Ishikawa (cell line): ENCODE data around the gene STK11IP.

Experiments
- CEBPB ChIP-seq: IDR thresholded peaks from 2 replicates; pipeline ENCODE4 v1.6.1; 2012
- CREB1 ChIP-seq: IDR thresholded peaks from 2 replicates; pipeline ENCODE4 v1.6.1; 2012; ENCODE audit warnings: low read depth
- EGR1 ChIP-seq: IDR thresholded peaks from 2 replicates; pipeline ENCODE4 v1.6.1; 2012
- EP300 ChIP-seq: IDR thresholded peaks from 2 replicates; pipeline ENCODE4 v1.6.1; 2012; ENCODE audit warnings: borderline replicate concordance
- FOXM1 ChIP-seq: IDR thresholded peaks from 2 replicates; pipeline ENCODE4 v1.6.1; 2012; ENCODE audit warnings: low read depth, borderline replicate concordance
- NFIC ChIP-seq: IDR thresholded peaks from 2 replicates; pipeline ENCODE4 v1.6.1; 2012
- RAD21 ChIP-seq: IDR thresholded peaks from 2 replicates; pipeline ENCODE4 v1.6.1; 2012; ENCODE audit warnings: low read depth
- TAF1 ChIP-seq: IDR thresholded peaks from 2 replicates; pipeline ENCODE4 v1.6.1; 2012; ENCODE audit warnings: low read depth, mild to moderate bottlenecking
- TCF12 ChIP-seq: IDR thresholded peaks from 2 replicates; pipeline ENCODE4 v1.6.1; 2012; ENCODE audit warnings: low read depth
- TEAD4 ChIP-seq: IDR thresholded peaks from 2 replicates; pipeline ENCODE4 v1.6.1; 2012
- USF1 ChIP-seq: IDR thresholded peaks from 2 replicates; pipeline ENCODE4 v1.6.1; 2012
- YY1 ChIP-seq: IDR thresholded peaks from 2 replicates; pipeline ENCODE4 v1.6.1; 2012; ENCODE audit warnings: low read depth
- ZBTB7A ChIP-seq: IDR thresholded peaks from 2 replicates; pipeline ENCODE4 v1.6.1; 2012; ENCODE audit warnings: low read depth
- TF ChIP-seq, protein P1 (sequence below): IDR thresholded peaks from 2 replicates; pipeline ENCODE4 v1.6.1; 2012
- TF ChIP-seq, protein P2 (sequence below): IDR thresholded peaks from 2 replicates; pipeline ENCODE4 v1.6.1; 2012; ENCODE audit warnings: low read depth, mild to moderate bottlenecking

Gene STK11IP

DNA sequence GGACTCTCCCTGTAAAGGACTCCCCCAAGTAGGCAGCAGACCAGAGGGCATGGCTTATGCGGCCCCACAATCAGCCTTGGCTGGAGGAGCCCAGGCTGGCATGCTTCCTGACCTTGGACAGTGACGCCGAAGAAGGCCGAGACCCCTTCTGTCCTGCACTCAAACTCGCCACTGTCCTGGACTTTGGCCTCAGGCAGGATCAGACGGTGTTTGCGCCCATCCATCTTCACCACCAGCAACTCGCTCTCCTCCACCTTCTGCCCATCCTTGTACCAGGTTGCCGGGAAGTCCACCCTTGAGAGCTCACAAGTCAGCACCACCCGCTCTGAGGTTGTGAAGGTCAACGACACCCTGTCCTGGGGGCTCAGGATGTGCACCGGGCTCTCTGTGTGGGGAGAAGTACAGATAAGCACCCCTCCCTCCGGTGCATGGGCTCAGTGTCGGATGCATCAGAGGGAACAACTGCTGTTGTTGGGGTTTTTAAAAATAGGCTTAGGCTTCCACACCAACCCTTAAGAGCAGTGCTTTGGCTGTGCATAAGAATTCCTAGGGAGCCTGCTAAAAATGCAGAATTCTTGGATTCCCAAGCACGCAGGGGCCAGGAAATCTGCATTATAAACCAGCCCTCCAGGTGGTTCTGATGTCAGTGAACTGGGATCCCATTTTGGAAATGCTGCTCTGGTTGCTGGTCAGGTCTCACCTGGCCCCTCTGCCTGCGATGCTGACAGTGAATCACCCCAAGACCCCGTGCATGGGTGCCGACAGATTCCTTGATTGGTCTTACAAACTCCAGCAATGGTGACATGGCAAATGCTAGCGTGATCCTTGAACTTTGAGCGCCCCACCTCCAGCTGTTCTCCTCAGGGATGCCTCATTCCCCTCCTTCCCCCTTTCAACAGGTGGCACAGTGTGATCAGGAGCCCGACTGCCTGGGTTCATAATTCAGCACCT is 32.3 kb upstream of the STK11IP start:
- TF ChIP-seq EP300 (no peak), TAF1 (no peak), YY1 (no peak), NFIC (no peak)
- TF ChIP-seq, protein P1, sequence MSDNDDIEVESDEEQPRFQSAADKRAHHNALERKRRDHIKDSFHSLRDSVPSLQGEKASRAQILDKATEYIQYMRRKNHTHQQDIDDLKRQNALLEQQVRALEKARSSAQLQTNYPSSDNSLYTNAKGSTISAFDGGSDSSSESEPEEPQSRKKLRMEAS, result no peak

DNA sequence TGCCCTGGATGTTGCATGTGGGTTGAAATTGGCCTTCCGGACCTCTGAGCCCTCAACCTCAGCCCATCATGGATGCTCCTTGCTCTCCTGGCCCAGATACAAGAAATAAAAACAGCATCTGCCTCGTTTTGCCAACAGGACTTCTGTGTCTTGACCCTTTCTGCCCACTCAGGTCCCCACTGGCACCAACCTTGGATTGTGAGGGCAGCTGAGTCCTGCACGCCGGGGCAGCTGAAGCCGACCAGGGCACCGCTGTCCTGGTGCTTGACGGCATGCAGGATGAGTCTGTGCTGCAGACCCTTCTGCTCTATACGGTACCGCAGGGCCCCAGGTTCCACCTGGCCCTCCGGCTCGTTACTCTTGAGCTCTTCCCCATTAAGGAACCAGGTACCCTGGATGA is 31.0 kb upstream of the STK11IP start:
- TF ChIP-seq, protein P2, sequence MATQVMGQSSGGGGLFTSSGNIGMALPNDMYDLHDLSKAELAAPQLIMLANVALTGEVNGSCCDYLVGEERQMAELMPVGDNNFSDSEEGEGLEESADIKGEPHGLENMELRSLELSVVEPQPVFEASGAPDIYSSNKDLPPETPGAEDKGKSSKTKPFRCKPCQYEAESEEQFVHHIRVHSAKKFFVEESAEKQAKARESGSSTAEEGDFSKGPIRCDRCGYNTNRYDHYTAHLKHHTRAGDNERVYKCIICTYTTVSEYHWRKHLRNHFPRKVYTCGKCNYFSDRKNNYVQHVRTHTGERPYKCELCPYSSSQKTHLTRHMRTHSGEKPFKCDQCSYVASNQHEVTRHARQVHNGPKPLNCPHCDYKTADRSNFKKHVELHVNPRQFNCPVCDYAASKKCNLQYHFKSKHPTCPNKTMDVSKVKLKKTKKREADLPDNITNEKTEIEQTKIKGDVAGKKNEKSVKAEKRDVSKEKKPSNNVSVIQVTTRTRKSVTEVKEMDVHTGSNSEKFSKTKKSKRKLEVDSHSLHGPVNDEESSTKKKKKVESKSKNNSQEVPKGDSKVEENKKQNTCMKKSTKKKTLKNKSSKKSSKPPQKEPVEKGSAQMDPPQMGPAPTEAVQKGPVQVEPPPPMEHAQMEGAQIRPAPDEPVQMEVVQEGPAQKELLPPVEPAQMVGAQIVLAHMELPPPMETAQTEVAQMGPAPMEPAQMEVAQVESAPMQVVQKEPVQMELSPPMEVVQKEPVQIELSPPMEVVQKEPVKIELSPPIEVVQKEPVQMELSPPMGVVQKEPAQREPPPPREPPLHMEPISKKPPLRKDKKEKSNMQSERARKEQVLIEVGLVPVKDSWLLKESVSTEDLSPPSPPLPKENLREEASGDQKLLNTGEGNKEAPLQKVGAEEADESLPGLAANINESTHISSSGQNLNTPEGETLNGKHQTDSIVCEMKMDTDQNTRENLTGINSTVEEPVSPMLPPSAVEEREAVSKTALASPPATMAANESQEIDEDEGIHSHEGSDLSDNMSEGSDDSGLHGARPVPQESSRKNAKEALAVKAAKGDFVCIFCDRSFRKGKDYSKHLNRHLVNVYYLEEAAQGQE, result no peak
- no peak for TF ChIP-seq FOXM1
- TF ChIP-seq RAD21, result no peak
- TF ChIP-seq TCF12, result no peak
- no peak for TF ChIP-seq YY1
- TF ChIP-seq EGR1, result no peak
- TF ChIP-seq, protein P1, result no peak

DNA sequence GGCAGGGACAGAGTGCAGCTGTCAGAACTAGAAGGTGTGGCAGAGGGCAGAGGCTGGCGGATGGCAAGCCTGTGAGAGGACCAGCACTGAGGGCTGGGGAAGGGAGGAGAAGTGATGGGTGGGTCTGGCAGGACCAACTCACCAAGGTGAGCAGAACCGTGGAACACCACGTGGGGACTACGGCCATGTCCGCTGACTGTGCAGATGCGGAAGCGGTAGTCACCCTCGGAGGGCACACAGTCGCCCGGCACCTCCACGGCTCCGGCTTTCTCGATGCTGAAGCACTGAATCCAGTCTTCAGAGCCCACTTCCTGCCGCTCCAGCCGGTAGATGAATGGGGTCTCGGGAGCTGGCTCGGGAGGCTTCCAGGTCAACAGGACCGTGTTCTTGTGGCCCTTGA is 30.5 kb upstream of the STK11IP start:
- TF ChIP-seq RAD21 (no peak), EGR1 (no peak), TCF12 (no peak), TAF1 (no peak), ZBTB7A (no peak), YY1 (no peak), CEBPB (no peak), CREB1 (no peak), EP300 (no peak), NFIC (no peak), USF1 (no peak)
- TF ChIP-seq, protein P2, result no peak
- TF ChIP-seq, protein P1, result no peak

GRCh38 chr2:219567791-219568361 is 29.8 kb upstream of the STK11IP start:
- no peak for TF ChIP-seq RAD21
- TF ChIP-seq USF1, result no peak
- no peak for TF ChIP-seq EP300
- no peak for TF ChIP-seq NFIC
- no peak for TF ChIP-seq YY1
- no peak for TF ChIP-seq TEAD4
- TF ChIP-seq, protein P1, result no peak
- no peak for TF ChIP-seq FOXM1
- no peak for TF ChIP-seq ZBTB7A
- TF ChIP-seq CEBPB, result no peak
- TF ChIP-seq, protein P2, result no peak
- TF ChIP-seq TCF12, result no peak
- no peak for TF ChIP-seq TAF1
- TF ChIP-seq CREB1, result no peak
- TF ChIP-seq EGR1, result no peak
